ENCODE measurements around the gene TRIO.

- TF ChIP-seq CTCF (IDR thresholded peaks at IDR 0.05), result no peak
- TF ChIP-seq ZNF532 (CRISPR knock-in tag; IDR thresholded peaks at IDR 0.05; ENCODE audit: borderline replicate concordance), result no peak
These were observed 143.7 kb downstream of the TRIO start for GRCh38 chr5:14286574-14287421.
